K562 (cell line): Measurements from ENCODE around the gene UBE2D2. TPM values are rescaled to one million over a fixed set of nuclear protein-coding genes. Genes with fewer than 3 reads are reported as not detected.

Experiments used
- ATF2 ChIP-seq: sonication (generic); formaldehyde crosslinking; IDR thresholded peaks from 2 replicates; pipeline ENCODE4 v1.8.1; 2022; ENCODE audit warnings: missing genetic modification reagents
- CBFA2T3 ChIP-seq: fragments of 450-650 bp; IDR thresholded peaks from 2 replicates; pipeline ENCODE4 v1.6.1; 2017
- EP400 ChIP-seq: fragments of 450-650 bp; IDR thresholded peaks from 2 replicates; pipeline ENCODE4 v1.6.1; 2017; ENCODE audit warnings: antibody characterized with exemption, mild to moderate bottlenecking, moderate library complexity
- EZH2 ChIP-seq: IDR thresholded peaks from 2 replicates; pipeline ENCODE4 v1.6.1; 2012; ENCODE audit warnings: low read depth, mild to moderate bottlenecking, inconsistent platforms, low read length, borderline replicate concordance
- FOSL1 ChIP-seq: fragments of 200-800 bp; sonication (Bioruptor generic); conservative IDR thresholded peaks from 2 replicates; pipeline ENCODE4 v1.6.1; 2016; ENCODE audit warnings: missing genetic modification characterization, missing compliant biosample characterization
- GABPB1 ChIP-seq: sonication (generic); formaldehyde crosslinking; IDR thresholded peaks from 2 replicates; pipeline ENCODE4 v1.8.0; 2022; ENCODE audit warnings: mild to moderate bottlenecking, missing genetic modification reagents
- HDAC8 ChIP-seq: fragments of 450-650 bp; IDR thresholded peaks from 2 replicates; pipeline ENCODE4 v1.6.1; 2016; ENCODE audit warnings: mild to moderate bottlenecking, missing genetic modification characterization, moderate library complexity, missing compliant biosample characterization
- IRF1 ChIP-seq: sonication (generic); formaldehyde crosslinking; IDR thresholded peaks from 2 replicates; pipeline ENCODE4 v1.8.0; 2022; ENCODE audit warnings: missing genetic modification reagents, mild to moderate bottlenecking, borderline replicate concordance
- JUND ChIP-seq, 2 experiments: IDR thresholded peaks; 2 replicates in 1 of 2; 3 replicates in 1 of 2; pipeline ENCODE4 v1.6.1; 2011; ENCODE audit warnings: borderline replicate concordance in 2 of 2, low read depth in 2 of 2, low read length in 2 of 2, improper control_type of control experiment in 1 of 2, missing biosample characterization in 1 of 2, missing genetic modification characterization in 1 of 2, missing genetic modification reagents in 1 of 2
- KLF16 ChIP-seq: IDR thresholded peaks from 2 replicates; pipeline ENCODE4 v1.6.1; 2016; ENCODE audit warnings: antibody characterized with exemption
- NFRKB ChIP-seq: fragments of 450-650 bp; IDR thresholded peaks from 2 replicates; pipeline ENCODE4 v1.6.1; 2016; ENCODE audit warnings: low read depth
- NR4A1 ChIP-seq, 2 experiments: fragments of 250-450 bp in 1 of 2; fragments of 450-650 bp in 1 of 2; sonication (Bioruptor Pico) in 1 of 2; IDR thresholded peaks; 2 replicates each; pipeline versions ENCODE4 v1.4.0 to v1.6.1; 2016 to 2020; ENCODE audit warnings: mild to moderate bottlenecking in 2 of 2, missing compliant biosample characterization in 1 of 2, missing genetic modification characterization in 1 of 2, moderate library complexity in 1 of 2
- POLR3A ChIP-seq: IDR thresholded peaks from 2 replicates; pipeline ENCODE4 v1.6.1; 2011; ENCODE audit warnings: borderline replicate concordance, mild to moderate bottlenecking, moderate library complexity; ENCODE audit not compliant: insufficient read length, insufficient read depth; ENCODE audit errors: extremely low read depth
- RHOXF2B ChIP-seq: fragments of 250-450 bp; sonication (Bioruptor Pico); conservative IDR thresholded peaks from 2 replicates; pipeline ENCODE4 v1.5.1; 2021
- SLC30A9 ChIP-seq: fragments of 250-450 bp; sonication (Bioruptor Pico); IDR thresholded peaks from 2 replicates; pipeline ENCODE4 v1.8.0; 2022; ENCODE audit warnings: mild to moderate bottlenecking, moderate library complexity
- SP1 ChIP-seq: sonication (generic); formaldehyde crosslinking; IDR thresholded peaks from 2 replicates; pipeline ENCODE4 v1.8.1; 2022; ENCODE audit warnings: mild to moderate bottlenecking, missing genetic modification reagents
- TAF7 ChIP-seq: fragments of 450-650 bp; IDR thresholded peaks from 2 replicates; pipeline ENCODE4 v1.6.1; 2016; ENCODE audit warnings: missing genetic modification characterization, missing compliant biosample characterization
- TCF7 ChIP-seq: sonication (generic); IDR thresholded peaks from 2 replicates; pipeline ENCODE4 v1.6.1; 2016; ENCODE audit warnings: antibody characterized with exemption, borderline replicate concordance
- TEAD1 ChIP-seq, 2 experiments: fragments of 450-650 bp in 1 of 2; sonication (generic) in 1 of 2; formaldehyde crosslinking; IDR thresholded peaks; 2 replicates each; pipeline versions ENCODE4 v1.4.0 to v1.8.0; 2020 to 2022; ENCODE audit warnings: mild to moderate bottlenecking in 2 of 2, missing genetic modification reagents in 1 of 2
- TFAP4 ChIP-seq: sonication (generic); formaldehyde crosslinking; IDR thresholded peaks from 2 replicates; pipeline ENCODE4 v1.8.0; 2022; ENCODE audit warnings: missing genetic modification reagents, mild to moderate bottlenecking, moderate library complexity, borderline replicate concordance
- TRIM24 ChIP-seq, 2 experiments: fragments of 450-650 bp; IDR thresholded peaks; 2 replicates each; pipeline ENCODE4 v1.6.1; 2016
- YBX1 ChIP-seq: fragments of 450-650 bp; IDR thresholded peaks from 2 replicates; pipeline ENCODE4 v1.7.1; 2016; ENCODE audit warnings: mild to moderate bottlenecking
- ZC3H4 ChIP-seq: sonication (generic); formaldehyde crosslinking; IDR thresholded peaks from 2 replicates; pipeline ENCODE4 v1.9.0; 2021; ENCODE audit warnings: missing genetic modification reagents, borderline replicate concordance
- ZFPM2 ChIP-seq: fragments of 250-450 bp; sonication (Bioruptor Pico); IDR thresholded peaks from 2 replicates; pipeline ENCODE4 v1.5.1; 2022; ENCODE audit warnings: mild to moderate bottlenecking
- ZNF12 ChIP-seq: sonication (generic); formaldehyde crosslinking; IDR thresholded peaks from 2 replicates; pipeline ENCODE4 v1.4.0; 2020; ENCODE audit warnings: mild to moderate bottlenecking, missing genetic modification reagents
- ZNF263 ChIP-seq: sonication (generic); formaldehyde crosslinking; IDR thresholded peaks from 2 replicates; pipeline ENCODE4 v1.8.0; 2022; ENCODE audit warnings: mild to moderate bottlenecking, missing genetic modification reagents, borderline replicate concordance
- ZNF696 ChIP-seq: fragments of 250-450 bp; sonication (Bioruptor Pico); conservative IDR thresholded peaks from 2 replicates; pipeline ENCODE4 v1.4.0; 2020; ENCODE audit warnings: mild to moderate bottlenecking, moderate library complexity
- polyA plus RNA-seq, 8 experiments: library from polyadenylated mRNA; depleted of rRNA in 4 of 8; stranded (reverse) in 5 of 8; unstranded in 3 of 8; fragments of >200 nt; fragmentation: Nextera tagmentation in 2 of 8; fragmentation: Illumina TruSeq in 1 of 8; extraction: Ambion mirVana in 2 of 8; extraction: Trizol in 1 of 8; gene quantifications; 2 replicates each; pipeline versions ENCODE4 v1.2.1 to v1.2.3, GENCODE V29; 2011 to 2014; ENCODE audit warnings: inconsistent platforms in 1 of 8, missing spikeins in 1 of 8
- total RNA-seq, 7 experiments: library from RNA; depleted of rRNA in 6 of 7; stranded (reverse); fragments of >200 nt in 6 of 7; fragmentation: Illumina TruSeq in 2 of 7; extraction: Trizol in 2 of 7; gene quantifications; 2 replicates each; pipeline versions ENCODE4 v1.2.1 to v1.2.3, GENCODE V29; 2011 to 2021; ENCODE audit warnings: low replicate concordance in 1 of 7

The UBE2D2 gene
- total and polyA plus RNA-seq, 9 of the 15 experiments (the other 6 are each of a cell fraction or from before 2014, with no cell fraction given) = 53.6 to 198 (median 122) TPM

- TF ChIP-seq TFAP4 (CRISPR knock-in tag) = peak; percentile 63
- TF ChIP-seq ZFPM2 (CRISPR knock-in tag) = no peak
- TF ChIP-seq GABPB1 (CRISPR knock-in tag) = no peak
- 0 out of 4 replicates have a peak, but pooled peaks of 1 of the 2 experiments have one; percentile 35 for TF ChIP-seq TEAD1 (CRISPR knock-in tag; IDR thresholded peaks at IDR 0.05)
- no peak for TF ChIP-seq JUND (IDR thresholded peaks at IDR 0.05; ENCODE audit: borderline replicate concordance, low read depth, low read length)
- no peak for TF ChIP-seq JUND (tag; IDR thresholded peaks at IDR 0.05; ENCODE audit: borderline replicate concordance, low read depth, low read length)
- no peak for TF ChIP-seq NFRKB
- TF ChIP-seq YBX1 = no peak
- TF ChIP-seq EP400 = peak; percentile 11
- TF ChIP-seq CBFA2T3 = no peak
- no peak for TF ChIP-seq ZNF696 (CRISPR knock-in tag)
- no peak for TF ChIP-seq ATF2 (CRISPR knock-in tag)
- no peak for TF ChIP-seq POLR3A
- no peak for TF ChIP-seq IRF1 (CRISPR knock-in tag)
- no peak for TF ChIP-seq EZH2
- 0 out of 2 replicates have a peak, but pooled peaks have one; percentile 31 for TF ChIP-seq ZC3H4 (CRISPR knock-in tag)
- TF ChIP-seq TRIM24 (IDR thresholded peaks at IDR 0.05) = no peak
- no peak for TF ChIP-seq SLC30A9
- TF ChIP-seq HDAC8 = no peak
- TF ChIP-seq TCF7 = no peak
- peak; percentile 15; the same call in 1 of the 2 replicates for TF ChIP-seq SP1 (CRISPR knock-in tag)
- TF ChIP-seq KLF16 = no peak
- peak; percentile 31; the same call in 1 of the 2 replicates for TF ChIP-seq ZNF263 (CRISPR knock-in tag)
- no peak for TF ChIP-seq TAF7 (tag)
- TF ChIP-seq FOSL1 = no peak
- no peak for TF ChIP-seq RHOXF2B
- no peak; the same call in 1 of the 2 replicates for TF ChIP-seq ZNF12 (CRISPR knock-in tag)
- no peak for TF ChIP-seq NR4A1 (CRISPR knock-in tag; IDR thresholded peaks at IDR 0.05)
- TF ChIP-seq NR4A1 (tag; IDR thresholded peaks at IDR 0.05) = no peak
Measured at GRCh38 chr5:139561655-139562451, 714 bp downstream of the UBE2D2 start (continued).
